Fibroblast of skin of right quadriceps (primary cell): ENCODE measurements around the gene SNX25.
A peak's percentile ranks its signal among the peaks of the same experiment; 100 is the strongest.

ENCODE experiments used
- DNase-seq: peaks from one replicate; pipeline ENCODE4 v3.0.0-alpha.2; 2013

The SNX25 gene

DNA sequence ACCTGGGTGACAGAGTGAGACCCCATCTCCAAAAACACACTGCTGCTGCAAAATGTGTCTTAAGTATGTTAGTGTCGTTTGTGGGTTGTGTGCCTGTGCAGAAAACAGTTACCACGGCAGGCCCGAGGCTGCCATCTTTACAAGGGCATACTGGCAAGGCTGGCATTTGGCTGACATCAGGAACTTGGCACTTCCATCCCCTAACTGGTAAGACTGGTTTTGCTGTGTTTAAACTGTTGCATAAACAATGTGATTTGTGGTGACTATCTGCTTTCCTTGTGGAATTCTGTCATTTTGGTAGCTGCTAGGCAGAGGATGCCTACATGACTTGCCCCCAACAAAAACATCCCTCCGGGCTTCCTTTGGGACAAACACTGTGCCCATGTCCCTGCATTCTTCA lies 174.1 kb downstream of the SNX25 start:
- no peak for DNase-seq

DNA sequence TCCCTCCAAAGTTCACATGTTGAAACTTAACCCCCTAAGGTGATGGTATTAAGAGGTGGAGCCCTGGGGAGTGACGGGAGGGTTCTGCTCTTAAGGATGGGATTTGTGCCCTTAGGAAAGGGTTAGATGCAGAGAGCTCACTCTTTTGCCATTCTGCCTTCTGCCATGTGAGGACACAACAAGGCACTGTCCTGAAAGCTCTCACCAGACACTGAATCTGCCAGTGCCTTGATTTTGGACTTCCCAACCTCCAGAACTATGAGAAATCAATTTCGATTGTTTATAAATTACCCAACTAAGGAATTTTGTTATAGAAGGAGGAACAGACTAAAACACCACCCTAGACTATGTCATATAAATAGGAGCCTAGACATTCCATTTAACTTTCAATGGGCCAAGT lies 174.7 kb downstream of the SNX25 start:
- DNase-seq, result no peak

DNA sequence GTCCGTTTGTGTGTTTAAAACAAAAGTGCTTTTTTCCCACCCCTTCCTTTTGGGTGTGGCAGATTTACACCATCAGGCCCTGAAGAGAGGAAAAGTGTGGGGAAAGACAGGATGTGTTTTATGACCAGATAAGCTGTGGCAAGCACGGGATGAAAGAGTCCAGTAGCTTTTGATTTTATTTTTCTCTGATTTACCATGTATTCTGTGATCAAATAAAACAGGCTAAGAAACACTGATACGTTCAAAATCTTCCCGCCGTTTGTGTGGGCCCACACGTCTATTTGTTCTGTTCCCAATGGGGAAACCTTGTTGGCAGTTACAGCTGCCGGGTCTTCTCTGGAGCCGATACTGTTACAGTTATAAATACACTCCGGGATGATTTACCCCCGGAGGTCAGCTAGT lies 175.5 kb downstream of the SNX25 start:
- DNase-seq, result peak; percentile 26

DNA sequence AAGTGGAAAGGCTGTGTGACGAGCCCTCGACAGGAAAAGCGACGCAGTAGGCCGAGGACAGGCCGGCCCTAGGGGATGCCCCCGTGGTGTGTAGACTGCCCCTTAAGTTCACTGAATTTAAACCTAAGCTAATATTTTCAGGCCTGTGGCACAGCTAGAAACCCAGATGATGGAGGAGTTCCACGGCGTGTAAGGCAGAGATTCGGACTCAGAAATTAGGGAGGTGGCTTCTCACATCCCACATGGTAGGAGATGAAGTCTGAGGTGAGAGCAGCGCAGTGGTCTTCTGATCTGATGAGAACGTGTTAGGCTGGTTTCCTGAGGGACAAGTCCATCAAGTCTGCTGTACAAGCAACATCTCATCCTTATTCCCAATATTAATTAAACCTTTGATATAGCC lies 178.6 kb downstream of the SNX25 start:
- DNase-seq, result no peak

DNA sequence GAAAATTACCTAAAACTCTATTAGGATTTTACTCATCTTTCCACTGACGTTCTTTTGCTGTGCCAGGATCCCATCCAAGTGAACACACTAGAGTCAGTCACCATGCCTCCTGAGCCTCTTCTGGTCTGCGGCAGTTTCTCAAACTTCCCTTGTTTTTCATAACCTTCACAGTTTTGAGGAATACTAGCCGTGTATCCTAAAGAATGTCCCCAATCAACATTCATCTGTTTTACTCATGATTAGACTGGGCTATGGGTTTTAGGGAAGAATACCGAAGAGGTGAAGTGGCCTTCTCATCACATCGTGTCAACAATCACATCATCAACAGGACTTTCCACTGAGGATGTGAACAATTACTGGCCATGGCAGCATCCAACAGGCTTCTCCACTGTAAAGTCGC lies 181.5 kb downstream of the SNX25 start:
- DNase-seq, result no peak

DNA sequence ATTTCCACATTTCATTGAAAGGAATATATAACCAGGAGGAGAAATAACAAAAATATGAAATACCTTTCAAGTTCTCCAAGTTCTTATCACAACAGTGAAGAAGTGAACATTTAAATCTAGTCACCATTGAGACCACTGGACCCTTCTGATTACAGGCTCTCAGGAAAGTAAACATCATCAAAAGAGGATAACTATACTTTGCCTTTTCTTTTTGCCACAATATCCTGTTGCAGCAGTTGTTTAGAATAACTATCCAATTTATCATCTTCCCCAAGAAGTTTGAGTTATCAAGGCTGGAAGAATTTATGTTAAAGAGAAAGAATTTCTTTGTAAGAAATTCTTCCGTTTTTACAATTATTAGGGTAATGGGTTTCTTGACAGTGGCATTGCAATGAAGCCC lies 182.8 kb downstream of the SNX25 start:
- DNase-seq, result no peak

DNA sequence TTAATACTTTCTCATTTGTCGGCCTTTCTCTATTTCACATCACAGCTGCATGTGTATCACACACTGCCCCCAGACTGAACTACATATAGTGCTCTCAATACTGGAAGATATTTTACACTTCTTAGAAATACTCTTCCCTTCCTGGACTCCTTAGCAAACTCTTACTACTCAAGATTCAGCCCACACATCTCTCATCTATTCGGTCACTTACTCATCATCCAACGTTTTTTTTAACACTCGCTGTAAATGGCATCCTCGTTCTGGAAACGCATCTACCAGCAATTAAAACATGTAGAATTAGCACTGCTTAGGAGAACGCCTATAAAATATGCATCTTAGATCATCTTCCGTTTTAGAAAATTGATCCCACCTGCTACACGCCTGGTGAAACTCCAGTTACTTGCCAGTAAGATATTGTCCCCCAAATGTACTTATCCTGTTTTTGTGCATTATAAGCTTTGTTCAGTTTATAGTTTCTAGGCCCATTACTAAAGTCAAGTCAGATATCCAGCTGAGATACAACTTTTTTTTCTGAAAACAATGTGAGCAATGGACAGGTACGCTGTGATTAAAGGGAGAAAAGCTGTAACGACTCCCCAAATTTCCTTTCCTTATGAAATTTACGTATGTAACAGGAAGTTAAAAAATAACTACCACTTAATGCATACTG lies 185.3 kb downstream of the SNX25 start:
- peak; percentile 31 for DNase-seq

DNA sequence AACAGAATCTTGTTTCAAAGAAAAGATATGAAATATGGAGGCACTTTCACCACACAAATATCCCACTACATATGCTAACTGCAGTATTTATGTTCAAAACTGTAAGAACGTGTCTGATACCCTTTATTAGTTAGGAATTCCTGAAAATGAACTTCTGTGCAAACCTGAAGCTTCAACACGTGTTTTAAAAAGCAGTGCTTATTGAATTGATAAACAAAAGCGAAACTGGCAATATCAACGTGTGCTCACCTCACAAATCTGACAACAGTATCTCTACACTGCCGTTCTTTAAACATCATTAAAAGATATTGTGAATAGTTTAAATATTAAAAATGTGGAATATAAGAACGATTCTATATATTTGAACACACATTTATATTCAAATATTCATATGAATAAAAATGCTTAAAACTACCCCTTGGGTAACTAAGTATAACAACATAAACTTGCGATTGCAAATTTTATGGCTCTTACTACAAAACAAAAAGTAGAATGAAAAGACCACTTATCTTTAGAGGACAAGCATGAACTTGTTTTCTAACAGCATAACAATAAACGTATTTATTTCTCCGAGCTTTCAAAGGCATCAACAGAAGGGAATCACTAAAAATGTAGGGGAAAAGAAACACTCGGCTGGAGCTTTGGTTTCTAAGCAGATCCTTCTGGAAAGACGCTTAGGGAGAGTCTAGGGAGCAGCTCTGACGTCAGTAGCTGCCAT lies 186.0 kb downstream of the SNX25 start, which contains the start of gene LRP2BP:
LRP2BP (minus strand) TSS at position 687 of the 718 bp plus-strand sequence. CDS start 17,738 bp downstream, outside the sequence.
- no peak for DNase-seq

DNA sequence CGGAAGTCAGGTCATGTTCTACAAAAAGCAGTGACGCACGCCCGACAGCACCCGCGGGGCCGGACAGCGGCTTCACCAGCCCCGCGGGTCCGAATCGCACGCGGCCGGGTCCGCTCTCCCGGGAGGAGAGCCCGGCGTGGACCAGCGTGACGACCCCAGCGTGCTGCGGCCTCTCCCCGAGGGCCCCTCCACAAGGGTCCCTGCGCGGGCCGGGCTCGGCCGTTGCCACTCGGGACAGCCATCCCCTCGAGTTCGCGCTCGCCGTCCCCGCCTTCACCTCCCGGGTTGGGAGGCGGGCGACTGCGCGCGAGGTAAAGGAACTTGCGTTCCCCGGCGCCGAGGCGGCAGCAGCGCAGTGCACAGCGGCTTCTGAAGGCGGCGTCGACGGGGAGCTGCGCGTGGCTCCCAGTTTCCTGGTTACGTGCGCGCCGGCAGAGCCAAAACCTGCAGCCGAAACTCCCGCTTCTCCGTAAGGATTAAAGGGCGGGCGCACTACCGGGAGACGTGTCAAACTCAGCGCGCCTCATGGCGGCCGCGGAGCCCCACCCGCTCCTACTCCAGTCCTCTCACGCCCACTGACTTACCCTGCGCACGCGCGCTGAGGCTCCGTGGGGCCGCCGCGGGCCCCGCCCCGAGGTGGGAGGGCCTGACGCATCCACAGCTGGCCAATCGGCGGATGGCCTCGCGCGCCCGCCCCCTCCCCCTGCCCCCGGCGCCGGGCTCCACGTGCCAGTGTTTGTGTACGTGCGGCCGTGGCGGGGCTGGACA lies 186.7 kb downstream of the SNX25 start:
- peak; percentile 98 for DNase-seq

DNA sequence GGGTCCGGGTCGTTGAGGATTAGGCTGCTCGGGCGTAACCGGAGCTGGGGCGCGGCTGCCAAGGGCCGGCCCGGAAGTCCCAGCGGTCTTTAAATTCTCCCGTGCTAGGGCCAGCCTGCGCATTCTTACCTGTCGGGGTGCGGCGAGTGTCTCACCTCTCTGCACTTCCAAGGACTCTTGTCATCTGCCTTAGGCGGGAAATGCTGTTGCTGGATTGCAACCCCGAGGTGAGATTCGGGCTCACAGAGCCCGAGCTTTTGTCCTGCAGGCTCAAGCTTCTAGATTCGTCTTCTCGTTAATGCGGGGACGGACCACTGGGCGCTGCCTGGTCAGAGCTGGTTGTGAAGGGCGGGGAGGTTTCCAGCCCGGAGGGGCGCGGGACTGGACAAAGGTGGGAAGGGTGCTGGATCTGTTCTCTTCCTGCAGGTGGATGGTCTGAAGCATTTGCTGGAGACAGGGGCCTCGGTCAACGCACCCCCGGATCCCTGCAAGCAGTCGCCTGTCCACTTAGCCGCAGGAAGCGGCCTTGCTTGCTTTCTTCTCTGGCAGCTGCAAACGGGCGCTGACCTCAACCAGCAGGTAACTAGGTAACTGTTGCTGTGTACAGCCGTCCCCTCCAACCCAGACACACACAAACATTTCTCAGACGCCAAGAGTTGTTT lies 187.5 kb downstream of the SNX25 start, which contains the start of gene ANKRD37:
ANKRD37 (plus strand) TSS at position 118 of the 662 bp plus-strand sequence; CDS start at position 201, 83 bp downstream.
- DNase-seq, result peak; percentile 6

DNA sequence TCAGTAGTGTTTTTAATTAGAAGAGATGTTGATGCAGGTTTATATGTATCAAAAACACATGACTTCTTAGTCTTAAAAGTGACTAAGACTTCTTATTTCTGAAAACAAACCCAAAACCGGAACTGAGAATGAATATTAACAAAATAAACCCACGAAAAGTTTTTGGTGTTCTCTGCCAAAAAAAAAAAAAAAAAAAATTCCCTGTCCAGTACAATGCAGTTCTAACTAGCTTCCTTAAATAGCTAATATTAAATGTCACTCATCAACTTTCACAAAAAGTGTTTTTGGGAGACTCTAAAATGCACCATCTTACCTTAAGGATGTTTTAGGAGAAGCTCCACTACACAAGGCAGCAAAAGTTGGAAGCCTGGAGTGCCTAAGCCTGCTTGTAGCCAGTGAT lies 189.2 kb downstream of the SNX25 start:
- no peak for DNase-seq

DNA sequence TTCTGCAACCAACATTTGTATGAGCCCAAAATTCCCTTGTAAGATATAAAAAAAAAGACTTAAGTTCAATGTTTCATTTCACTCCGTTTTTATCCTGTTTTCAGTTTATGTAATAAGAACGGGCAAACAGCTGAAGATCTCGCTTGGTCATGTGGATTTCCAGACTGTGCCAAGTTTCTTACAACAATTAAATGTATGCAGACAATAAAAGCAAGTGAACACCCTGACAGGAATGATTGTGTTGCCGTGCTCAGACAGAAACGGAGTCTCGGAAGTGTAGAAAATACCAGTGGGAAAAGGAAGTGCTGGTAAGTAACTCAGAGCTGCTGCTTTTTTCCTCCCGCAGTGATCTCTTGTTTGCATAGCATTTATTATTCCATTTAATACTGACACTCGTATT lies 190.1 kb downstream of the SNX25 start:
- DNase-seq, result no peak

DNA sequence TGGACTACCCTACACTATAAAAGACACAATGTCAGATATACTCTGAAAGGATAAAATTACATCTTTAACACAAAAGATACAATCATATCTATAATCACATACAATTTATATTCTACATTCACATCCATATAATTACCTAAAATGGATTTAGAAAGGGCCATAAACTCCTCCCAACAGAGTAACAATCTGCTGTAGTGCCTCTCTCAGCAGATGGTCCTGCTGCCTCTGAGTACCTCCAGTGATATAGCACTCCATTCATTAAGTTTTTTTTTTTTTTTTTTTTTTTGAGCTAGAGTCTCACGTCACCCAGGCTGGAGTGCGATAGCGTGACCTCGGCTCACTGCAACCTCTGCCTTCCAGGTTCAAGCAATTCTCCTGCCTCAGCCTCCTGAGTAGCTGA lies 194.6 kb downstream of the SNX25 start:
- no peak for DNase-seq

DNA sequence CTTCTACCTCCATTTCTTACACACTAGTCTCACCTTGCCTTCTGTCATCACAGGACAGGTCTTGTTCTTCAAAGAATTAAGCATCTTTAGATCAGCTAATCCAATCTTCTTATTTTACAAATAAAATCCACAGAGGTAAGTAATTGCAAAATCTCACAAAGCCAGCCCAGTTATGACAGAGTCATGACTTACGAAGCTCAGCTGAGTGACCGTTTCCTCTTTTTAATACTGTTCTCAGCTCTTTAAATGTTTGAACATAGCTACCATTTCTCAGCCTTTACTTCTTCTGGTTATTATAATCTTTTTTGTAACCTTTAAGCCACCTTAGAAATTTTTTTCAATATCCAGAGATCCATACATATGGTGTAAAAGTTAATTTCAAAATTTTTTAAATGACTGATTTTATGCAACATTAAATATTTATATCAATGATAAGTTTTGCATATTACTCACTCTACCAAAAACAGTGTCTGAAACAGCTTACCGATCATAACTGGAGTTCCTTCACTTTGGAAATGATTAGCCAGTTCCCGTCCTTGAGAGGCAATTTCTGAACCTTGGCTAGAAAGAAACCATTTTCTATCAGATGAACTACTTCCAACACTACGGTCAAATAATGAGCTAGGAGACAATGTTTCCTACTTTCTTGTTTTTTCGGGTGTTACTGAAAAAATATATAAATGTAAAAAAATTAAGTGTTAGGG lies 196.1 kb downstream of the SNX25 start:
- no peak for DNase-seq

DNA sequence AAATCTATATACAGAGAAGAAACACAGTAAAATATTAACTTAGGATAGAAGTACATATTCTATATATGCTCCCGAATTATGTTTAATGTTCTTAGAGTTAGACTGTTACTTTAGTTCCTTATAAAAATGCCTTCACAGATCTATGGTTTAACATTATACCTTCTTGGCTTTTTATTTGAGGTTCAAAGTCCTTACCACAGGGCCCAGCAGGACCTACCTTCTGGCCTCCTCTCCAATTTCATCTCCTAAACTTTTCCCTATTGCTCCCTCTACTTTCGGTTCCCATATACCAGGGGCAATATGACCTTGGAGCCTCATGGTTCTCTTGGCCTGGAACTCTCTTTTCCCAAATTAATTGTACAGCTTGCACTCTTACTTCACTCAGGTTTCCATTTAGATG lies 199.0 kb downstream of the SNX25 start:
- no peak for DNase-seq

DNA sequence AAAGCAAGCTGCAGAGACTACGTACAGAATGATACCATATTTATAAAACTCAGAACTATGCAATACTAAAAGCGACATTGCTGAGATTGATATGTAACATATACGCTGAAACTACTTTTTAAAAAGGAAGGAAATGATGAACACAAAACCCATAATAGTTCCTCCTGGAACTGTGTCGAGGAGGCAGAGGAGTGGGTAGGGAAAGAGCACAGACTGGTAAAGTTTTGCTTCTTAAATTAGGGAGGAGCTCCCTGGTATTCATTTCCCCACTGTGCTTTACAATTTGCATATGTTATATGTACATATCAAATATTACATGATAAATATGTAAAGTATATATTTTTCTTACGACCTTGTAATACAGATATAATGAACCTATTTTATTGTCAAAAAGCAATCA lies 202.5 kb downstream of the SNX25 start:
- DNase-seq, result no peak

DNA sequence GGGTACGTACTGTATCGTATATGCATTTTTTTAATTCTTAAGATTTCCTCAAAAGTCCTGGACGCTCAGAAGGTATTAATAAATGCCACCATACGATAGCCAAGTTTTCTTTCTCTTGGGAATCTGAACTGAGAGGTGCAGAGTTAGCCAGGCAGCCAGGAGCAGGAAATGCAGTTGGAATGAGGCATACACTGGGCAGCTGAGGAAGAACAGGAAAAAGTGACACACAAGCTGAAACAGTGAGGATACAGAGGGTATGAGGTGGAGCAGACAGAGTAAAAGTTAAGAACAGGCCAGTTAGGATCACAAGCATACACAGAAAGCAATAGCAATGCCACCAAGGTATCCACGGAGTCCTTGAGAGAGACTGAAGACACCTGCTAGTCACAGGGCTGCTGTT lies 203.0 kb downstream of the SNX25 start:
- no peak for DNase-seq
